GM12878 (cell line): ENCODE measurements around the gene NUDT1. TPM values are rescaled to one million over a fixed set of nuclear protein-coding genes. Genes with fewer than 3 reads are reported as not detected.

ENCODE experiments used
- ATAC-seq: fragments of 200-7000 bp; cut with Tn5 transposase; 3 replicates; pipeline ENCODE4 v1.9.1; 2020; ENCODE audit warnings: mild to moderate bottlenecking, moderate library complexity
- BruUV-seq: library from RNA; stranded (reverse); fragments of 400-500 nt; replicated peaks from 2 replicates; lab custom pipeline; 2021; lab: Mats Ljungman, UMichigan
- CTCF ChIA-PET: fragments of 300-600 bp; sonication (Branson Sonifier 250); formaldehyde crosslinking; extraction: SDS; loops from one replicate; lab custom pipeline; 2021; ENCODE audit warnings: inconsistent platforms; lab: Yijun Ruan, JAX
- POLR2A ChIA-PET: fragments of 350-600 bp; formaldehyde crosslinking; extraction: SDS; loops from one replicate; lab custom pipeline; 2021; ENCODE audit warnings: inconsistent platforms; lab: Charles Lee
- RAD21 ChIA-PET: fragments of 300-600 bp; sonication (Branson Sonifier 250); formaldehyde crosslinking; loops from one replicate; lab custom pipeline; 2023; ENCODE audit warnings: antibody characterized with exemption; ENCODE audit not compliant: unreplicated experiment; lab: Charles Lee
- SMC1A ChIA-PET: fragments of 300-600 bp; sonication (Branson Sonifier 250); formaldehyde crosslinking; loops from one replicate; lab custom pipeline; 2023; ENCODE audit not compliant: unreplicated experiment, uncharacterized antibody; lab: Charles Lee
- DNase-seq: peaks from one replicate; pipeline ENCODE4 v3.0.0-alpha.2; 2011; ENCODE audit warnings: low read depth, low spot score
- FAIRE-seq: peaks from 3 replicates; lab custom pipeline; 2011; peaks lifted over from hg19 to GRCh38; lab: Jason Lieb, UNC
- H2AFZ ChIP-seq: 2 replicates; pipeline ENCODE4 v1.6.0; 2011; ENCODE audit warnings: low read depth, low read length, control low read depth; ENCODE audit not compliant: control insufficient read depth
- H3K27ac ChIP-seq: 2 replicates; pipeline ENCODE4 v1.5.1; 2011; ENCODE audit warnings: control low read depth; ENCODE audit not compliant: control insufficient read depth, insufficient read depth
- H3K27me3 ChIP-seq, 2 experiments: replicated peaks in 1 of 2; 2 replicates each; pipeline versions ENCODE4 v1.6.0 to v1.6.1; 2011; ENCODE audit warnings: low read length in 1 of 2; ENCODE audit not compliant: control insufficient read depth in 2 of 2, insufficient read depth in 2 of 2
- H3K36me3 ChIP-seq, 2 experiments: 2 replicates each; pipeline ENCODE4 v1.5.1; 2011; ENCODE audit warnings: low read length in 1 of 2; ENCODE audit not compliant: control insufficient read depth in 2 of 2, insufficient read depth in 2 of 2
- H3K4me1 ChIP-seq: 2 replicates; pipeline ENCODE4 v1.6.1; 2011; ENCODE audit warnings: mild to moderate bottlenecking, low read length, moderate library complexity, mixed read lengths; ENCODE audit not compliant: control insufficient read depth, insufficient read depth
- H3K4me2 ChIP-seq: 2 replicates; pipeline ENCODE4 v1.6.0; 2011; ENCODE audit warnings: control low read depth; ENCODE audit not compliant: control insufficient read depth, insufficient read depth
- H3K4me3 ChIP-seq: fragments of 200-600 bp; sonication (generic); 2 replicates; pipeline ENCODE4 v1.5.1; 2016
- H3K79me2 ChIP-seq: 2 replicates; pipeline ENCODE4 v1.6.0; 2011; ENCODE audit warnings: low read length; ENCODE audit not compliant: control insufficient read depth, insufficient read depth
- H3K9ac ChIP-seq: 2 replicates; pipeline ENCODE4 v1.8.0; 2011; ENCODE audit warnings: low read length, control low read depth, mixed read lengths; ENCODE audit not compliant: control insufficient read depth, insufficient read depth
- H3K9me3 ChIP-seq: replicated peaks from 3 replicates; pipeline ENCODE4 v1.5.1; 2011; ENCODE audit warnings: mild to moderate bottlenecking, low read length; ENCODE audit not compliant: control insufficient read depth, insufficient read depth
- H4K20me1 ChIP-seq: 2 replicates; pipeline ENCODE4 v1.6.0; 2011; ENCODE audit not compliant: control insufficient read depth, insufficient read depth
- CEBPB ChIP-seq, 2 experiments: fragments of 150-350 bp in 1 of 2; IDR thresholded peaks; 2 replicates each; pipeline ENCODE4 v1.6.1; 2012 to 2014; ENCODE audit warnings: low read depth in 2 of 2, low read length in 2 of 2, borderline replicate concordance in 1 of 2, inconsistent platforms in 1 of 2
- IRF3 ChIP-seq: fragments of 450-650 bp; IDR thresholded peaks from 2 replicates; pipeline ENCODE4 v1.6.1; 2014; ENCODE audit warnings: mild to moderate bottlenecking
- IRF4 ChIP-seq: IDR thresholded peaks from 2 replicates; pipeline ENCODE4 v1.6.1; 2011; ENCODE audit warnings: low read depth, low read length
- RELA ChIP-seq: fragments of 450-650 bp; IDR thresholded peaks from 2 replicates; pipeline ENCODE4 v1.8.0; 2014; ENCODE audit warnings: borderline replicate concordance; ENCODE audit not compliant: partially characterized antibody
- ZZZ3 ChIP-seq: IDR thresholded peaks from 2 replicates; pipeline ENCODE4 v1.6.1; 2011; ENCODE audit warnings: low read depth; ENCODE audit not compliant: control insufficient read depth, insufficient read length
- WGBS: methylation state at CpG from one replicate; pipeline ENCODE4 v1.1.6; 2016; ENCODE audit warnings: low lambda C conversion rate; ENCODE audit not compliant: insufficient replicate concordance, insufficient coverage; ENCODE audit errors: missing lambda C conversion rate; 5-methylcytosine and 5-hydroxymethylcytosine counted together
- in situ Hi-C: fragments of 300-500 bp; cut with MboI; formaldehyde crosslinking; loops from 9 replicates; pipeline ENCODE4 v1.14.3; 2018; ENCODE audit warnings: mixed read lengths
- intact Hi-C: fragments of 100-400 bp; cut with micrococcal nuclease; formaldehyde crosslinking; loops from one replicate; pipeline ENCODE4 v1.14.2; 2022; ENCODE audit not compliant: unreplicated experiment
- polyA plus RNA-seq, 11 experiments: library from polyadenylated mRNA; depleted of rRNA in 4 of 11; unstranded in 6 of 11; stranded (reverse) in 5 of 11; fragments of >200 nt; fragmentation: Nextera tagmentation in 4 of 11; fragmentation: Illumina TruSeq in 1 of 11; extraction: Ambion mirVana in 4 of 11; extraction: Trizol in 1 of 11; gene quantifications; 1 replicate in 1 of 11; 2 replicates in 10 of 11; pipeline versions ENCODE4 v1.2.1 to v1.2.3, GENCODE V29; 2011 to 2016; ENCODE audit warnings: inconsistent platforms in 2 of 11, missing spikeins in 2 of 11, low read depth in 1 of 11
- total RNA-seq, 4 experiments: library from RNA; depleted of rRNA in 3 of 4; stranded (reverse); fragments of >200 nt in 3 of 4; fragmentation: Illumina TruSeq in 1 of 4; extraction: Trizol in 1 of 4; gene quantifications; 2 replicates each; pipeline versions ENCODE4 v1.2.1 to v1.2.3, GENCODE V29; 2013 to 2021
- TF ChIP-seq, protein P1 (sequence below): fragments of 450-650 bp; conservative IDR thresholded peaks from 2 replicates; pipeline ENCODE4 v1.6.1; 2017; ENCODE audit warnings: mild to moderate bottlenecking, moderate library complexity

Gene NUDT1
- total and polyA plus RNA-seq, 10 of the 15 experiments (the other 5 are each of a cell fraction or from before 2014, with no cell fraction given): 7.7 to 122 (median 59.2) TPM

GRCh38 chr7:2211926-2212325, 30.1 kb upstream of the NUDT1 start:
- peaks cover 11% of the 10 kb centered on the region for H3K4me1 ChIP-seq
- H4K20me1 ChIP-seq: no peaks in the 10 kb centered on the region
- BruUV-seq: no TSS peak
- peaks cover 21 to 50% of the 10 kb centered on the region in 2 experiments for H3K36me3 ChIP-seq
- ChIA-PET CTCF (interaction anchor here (0.7 to 1.4 kb wide), 3 partner anchors 240 to 706 kb away, joined by 3 read pairs; no protein-coding TSS in a partner anchor), RAD21 (interaction anchor here (0.9 to 1.5 kb wide), 3 partner anchors 46 to 136 kb away, joined by 3 to 4 read pairs (median 3); no protein-coding TSS in a partner anchor)
- in situ Hi-C loops: loop anchor here (5.0 to 10.0 kb wide), 2 partner anchors 547 to 640 kb away; partner anchors contain the start of gene PSMG3
- peaks cover 3% of the 10 kb centered on the region for H3K79me2 ChIP-seq
- DNase-seq: no peak
- no peak overlapping the region for H3K9ac ChIP-seq
- ATAC-seq: no peak
- no peak overlapping the region for H3K4me2 ChIP-seq
- TF ChIP-seq ZZZ3 (no peak), CEBPB (IDR thresholded peaks at IDR 0.05; ENCODE audit: borderline replicate concordance in 1 of 2, low read depth in 2 of 2, low read length in 2 of 2) (no peak), IRF4 (no peak), RELA (no peak), IRF3 (no peak)
- TF ChIP-seq, protein P1, sequence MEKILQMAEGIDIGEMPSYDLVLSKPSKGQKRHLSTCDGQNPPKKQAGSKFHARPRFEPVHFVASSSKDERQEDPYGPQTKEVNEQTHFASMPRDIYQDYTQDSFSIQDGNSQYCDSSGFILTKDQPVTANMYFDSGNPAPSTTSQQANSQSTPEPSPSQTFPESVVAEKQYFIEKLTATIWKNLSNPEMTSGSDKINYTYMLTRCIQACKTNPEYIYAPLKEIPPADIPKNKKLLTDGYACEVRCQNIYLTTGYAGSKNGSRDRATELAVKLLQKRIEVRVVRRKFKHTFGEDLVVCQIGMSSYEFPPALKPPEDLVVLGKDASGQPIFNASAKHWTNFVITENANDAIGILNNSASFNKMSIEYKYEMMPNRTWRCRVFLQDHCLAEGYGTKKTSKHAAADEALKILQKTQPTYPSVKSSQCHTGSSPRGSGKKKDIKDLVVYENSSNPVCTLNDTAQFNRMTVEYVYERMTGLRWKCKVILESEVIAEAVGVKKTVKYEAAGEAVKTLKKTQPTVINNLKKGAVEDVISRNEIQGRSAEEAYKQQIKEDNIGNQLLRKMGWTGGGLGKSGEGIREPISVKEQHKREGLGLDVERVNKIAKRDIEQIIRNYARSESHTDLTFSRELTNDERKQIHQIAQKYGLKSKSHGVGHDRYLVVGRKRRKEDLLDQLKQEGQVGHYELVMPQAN: no peak
- TF ChIP-seq, all 136 proteins: peak for 0
- Histone ChIP-seq H3K27me3 (no peaks in the 10 kb centered on the region), H3K4me3 (no peak overlapping the region), H2AFZ (no peak overlapping the region), H3K9me3 (no peaks in the 10 kb centered on the region), H3K27ac (no peak overlapping the region)
- intact Hi-C loops: no loop called here
- 93% methylated on average over 13 of the region's 13 CpGs for WGBS
- SMC1A ChIA-PET: no interaction called here
- POLR2A ChIA-PET: no interaction called here
- FAIRE-seq: no peak
